K562 (cell line): Measurements from ENCODE around the gene GRB10. TPM values are rescaled to one million over a fixed set of nuclear protein-coding genes. Genes with fewer than 3 reads are reported as not detected.

Source experiments
- ATAC-seq: fragments of 200-7000 bp; cut with Tn5 transposase; 3 replicates; pipeline ENCODE4 v1.9.1; 2020; ENCODE audit warnings: moderate library complexity
- BruUV-seq: library from RNA; stranded (reverse); fragments of 400-500 nt; replicated peaks from 2 replicates; lab custom pipeline; 2021; lab: Mats Ljungman, UMichigan
- CTCF ChIA-PET: fragments of 300-600 bp; formaldehyde crosslinking; extraction: SDS; loops from one replicate; lab custom pipeline; 2021; ENCODE audit warnings: low intra/inter-chr PET ratio; lab: Yijun Ruan, JAX
- POLR2A ChIA-PET: fragments of 300-600, 350-650 bp; sonication (Branson Sonifier 250); formaldehyde crosslinking; extraction: SDS; loops from one replicate; lab custom pipeline; 2021; ENCODE audit warnings: antibody characterized with exemption, inconsistent platforms; lab: Yijun Ruan, JAX
- DNase-seq, 4 experiments: peaks; one replicate each; pipeline versions ENCODE4 v3.0.0 to v3.0.0-alpha.2; 2011 to 2018; ENCODE audit warnings: low spot score in 3 of 4, mixed read lengths in 3 of 4; ENCODE audit errors: extremely low read depth in 1 of 4
- FAIRE-seq: peaks from 2 replicates; lab custom pipeline; 2011; peaks lifted over from hg19 to GRCh38; lab: Jason Lieb, UNC
- H2AFZ ChIP-seq: 2 replicates; pipeline ENCODE4 v1.6.0; 2011; ENCODE audit warnings: low read depth, low read length, control low read depth, inconsistent platforms
- H3K27ac ChIP-seq: fragments of 200-600 bp; 3 replicates; pipeline ENCODE4 v1.8.0; 2011; ENCODE audit warnings: low read depth, mild to moderate bottlenecking, control low read depth, inconsistent platforms, low read length, moderate library complexity, mixed read lengths; ENCODE audit errors: extremely low read depth
- H3K27me3 ChIP-seq, 2 experiments: fragments of 300-600 bp in 1 of 2; 2 replicates in 1 of 2; 3 replicates in 1 of 2; pipeline versions ENCODE4 v1.6.0 to v1.8.0; 2011; ENCODE audit warnings: inconsistent platforms in 2 of 2, low read length in 2 of 2, mild to moderate bottlenecking in 1 of 2, mixed read lengths in 1 of 2, moderate library complexity in 1 of 2; ENCODE audit not compliant: control insufficient read depth in 2 of 2, insufficient read depth in 2 of 2
- H3K36me3 ChIP-seq: fragments of 300-600 bp; 3 replicates; pipeline ENCODE4 v1.8.0; 2011; ENCODE audit warnings: mild to moderate bottlenecking, low read length, inconsistent platforms; ENCODE audit not compliant: control insufficient read depth, insufficient read depth
- H3K4me1 ChIP-seq, 2 experiments: fragments of 200-600 bp in 1 of 2; replicated peaks in 1 of 2; 2 replicates in 1 of 2; 3 replicates in 1 of 2; pipeline versions ENCODE4 v1.5.1 to v1.8.0; 2011; ENCODE audit warnings: inconsistent platforms in 2 of 2, low read length in 2 of 2, mild to moderate bottlenecking in 1 of 2, mixed read lengths in 1 of 2, moderate library complexity in 1 of 2; ENCODE audit not compliant: control insufficient read depth in 2 of 2, insufficient read depth in 2 of 2
- H3K4me2 ChIP-seq: 2 replicates; pipeline ENCODE4 v1.6.1; 2011; ENCODE audit warnings: low read length, control low read depth, inconsistent platforms, mixed read lengths; ENCODE audit not compliant: insufficient read depth
- H3K4me3 ChIP-seq: fragments of 200-600 bp; sonication (generic), shearing (Covaris generic); 2 replicates; pipeline ENCODE4 v1.5.1; 2016; ENCODE audit warnings: control low read depth, inconsistent platforms
- H3K79me2 ChIP-seq: fragments of 200-600 bp; 3 replicates; pipeline ENCODE4 v1.8.0; 2011; ENCODE audit warnings: low read length, inconsistent platforms; ENCODE audit not compliant: control insufficient read depth, insufficient read depth
- H3K9ac ChIP-seq, 2 experiments: 2 replicates each; pipeline versions ENCODE4 v1.6.0 to v1.6.1; 2011; ENCODE audit warnings: low read depth in 2 of 2, low read length in 2 of 2, control low read depth in 1 of 2, inconsistent platforms in 1 of 2, mild to moderate bottlenecking in 1 of 2, mixed read lengths in 1 of 2; ENCODE audit not compliant: insufficient read depth in 1 of 2
- H3K9me1 ChIP-seq: one replicate; pipeline ENCODE4 v1.6.0; 2011; ENCODE audit warnings: inconsistent platforms, mild to moderate bottlenecking, low read length, moderate library complexity; ENCODE audit not compliant: control insufficient read depth, insufficient read depth
- H3K9me3 ChIP-seq: replicated peaks from 2 replicates; pipeline ENCODE4 v1.5.1; 2011; ENCODE audit warnings: low read depth, low read length, inconsistent platforms; ENCODE audit not compliant: control insufficient read depth, insufficient read depth
- H4K20me1 ChIP-seq: replicated peaks from 2 replicates; pipeline ENCODE4 v1.6.1; 2011; ENCODE audit warnings: low read length, inconsistent platforms, mixed read lengths; ENCODE audit not compliant: control insufficient read depth, insufficient read depth
- BHLHE40 ChIP-seq: IDR thresholded peaks from 2 replicates; pipeline ENCODE4 v1.6.1; 2011; ENCODE audit warnings: low read length, improper control_type of control experiment
- CBFA2T3 ChIP-seq: fragments of 450-650 bp; IDR thresholded peaks from 2 replicates; pipeline ENCODE4 v1.6.1; 2017
- CC2D1A ChIP-seq: fragments of 450-650 bp; IDR thresholded peaks from 2 replicates; pipeline ENCODE4 v1.6.1; 2017; ENCODE audit warnings: mild to moderate bottlenecking
- CTBP1 ChIP-seq: fragments of 450-650 bp; IDR thresholded peaks from 2 replicates; pipeline ENCODE4 v1.6.1; 2016; ENCODE audit warnings: borderline replicate concordance
- ESRRB ChIP-seq: fragments of 250-450 bp; sonication (Bioruptor Pico); IDR thresholded peaks from 2 replicates; pipeline ENCODE4 v1.5.0; 2020; ENCODE audit warnings: mild to moderate bottlenecking, moderate library complexity, borderline replicate concordance
- RCOR1 ChIP-seq, 2 experiments: IDR thresholded peaks; 2 replicates each; pipeline ENCODE4 v1.6.1; 2012; ENCODE audit warnings: low read depth in 2 of 2, low read length in 2 of 2, borderline replicate concordance in 1 of 2, improper control_type of control experiment in 1 of 2
- XRCC3 ChIP-seq: fragments of 450-650 bp; IDR thresholded peaks from 2 replicates; pipeline ENCODE4 v1.6.1; 2017; ENCODE audit warnings: mild to moderate bottlenecking, moderate library complexity
- ZFP1 ChIP-seq: fragments of 450-650 bp; formaldehyde crosslinking; IDR thresholded peaks from 2 replicates; pipeline ENCODE4 v1.4.0; 2020; ENCODE audit warnings: mild to moderate bottlenecking, mixed read lengths
- ZNF12 ChIP-seq: sonication (generic); formaldehyde crosslinking; IDR thresholded peaks from 2 replicates; pipeline ENCODE4 v1.4.0; 2020; ENCODE audit warnings: mild to moderate bottlenecking, missing genetic modification reagents
- ZNF699 ChIP-seq: fragments of 250-450 bp; sonication (Bioruptor Pico); IDR thresholded peaks from 2 replicates; pipeline ENCODE4 v1.8.0; 2021; ENCODE audit warnings: mild to moderate bottlenecking, moderate library complexity; ENCODE audit not compliant: insufficient replicate concordance
- WGBS: fragments of 100-300 bp; shearing (Covaris generic); methylation state at CpG from one replicate; pipeline ENCODE4 v1.1.6; 2016; ENCODE audit warnings: low coverage, mixed read lengths; ENCODE audit not compliant: insufficient coverage; ENCODE audit errors: missing lambda C conversion rate; 5-methylcytosine and 5-hydroxymethylcytosine counted together
- in situ Hi-C: fragments of 300-500 bp; cut with MboI; formaldehyde crosslinking; loops from 4 replicates; pipeline ENCODE4 v1.15.0; 2018; ENCODE audit warnings: inconsistent platforms, mixed read lengths
- intact Hi-C: fragments of 100-400 bp; cut with micrococcal nuclease; formaldehyde crosslinking; loops from 2 replicates; pipeline ENCODE4 v1.14.2; 2022
- polyA plus RNA-seq, 8 experiments: library from polyadenylated mRNA; depleted of rRNA in 4 of 8; stranded (reverse) in 5 of 8; unstranded in 3 of 8; fragments of >200 nt; fragmentation: Nextera tagmentation in 2 of 8; fragmentation: Illumina TruSeq in 1 of 8; extraction: Ambion mirVana in 2 of 8; extraction: Trizol in 1 of 8; gene quantifications; 2 replicates each; pipeline versions ENCODE4 v1.2.1 to v1.2.3, GENCODE V29; 2011 to 2014; ENCODE audit warnings: inconsistent platforms in 1 of 8, missing spikeins in 1 of 8
- total RNA-seq, 7 experiments: library from RNA; depleted of rRNA in 6 of 7; stranded (reverse); fragments of >200 nt in 6 of 7; fragmentation: Illumina TruSeq in 2 of 7; extraction: Trizol in 2 of 7; gene quantifications; 2 replicates each; pipeline versions ENCODE4 v1.2.1 to v1.2.3, GENCODE V29; 2011 to 2021; ENCODE audit warnings: low replicate concordance in 1 of 7
- TF ChIP-seq, protein P1 (sequence below), 2 experiments: fragments of 450-650 bp in 1 of 2; sonication (generic) in 1 of 2; formaldehyde crosslinking in 1 of 2; IDR thresholded peaks in 1 of 2; conservative IDR thresholded peaks in 1 of 2; 2 replicates each; pipeline versions ENCODE4 v1.6.1 to v1.8.1; 2016 to 2023; ENCODE audit warnings: mild to moderate bottlenecking in 2 of 2, moderate library complexity in 2 of 2, inconsistent platforms in 1 of 2, missing genetic modification reagents in 1 of 2
- TF ChIP-seq, protein P2 (sequence below): fragments of 450-650 bp; IDR thresholded peaks from 2 replicates; pipeline ENCODE4 v1.6.1; 2016
- TF ChIP-seq, protein P3 (sequence below): sonication (generic); formaldehyde crosslinking; IDR thresholded peaks from 2 replicates; pipeline ENCODE4 v1.8.0; 2023; ENCODE audit warnings: mild to moderate bottlenecking, missing genetic modification reagents
- TF ChIP-seq, protein P4 (sequence below): fragments of 150-350 bp; conservative IDR thresholded peaks from 2 replicates; pipeline ENCODE4 v1.6.1; 2014; ENCODE audit warnings: low read length

The GRB10 gene
- total and polyA plus RNA-seq, 9 of the 15 experiments (the other 6 are each of a cell fraction or from before 2014, with no cell fraction given) = 8.9 to 88.5 (median 40.7) TPM

DNA sequence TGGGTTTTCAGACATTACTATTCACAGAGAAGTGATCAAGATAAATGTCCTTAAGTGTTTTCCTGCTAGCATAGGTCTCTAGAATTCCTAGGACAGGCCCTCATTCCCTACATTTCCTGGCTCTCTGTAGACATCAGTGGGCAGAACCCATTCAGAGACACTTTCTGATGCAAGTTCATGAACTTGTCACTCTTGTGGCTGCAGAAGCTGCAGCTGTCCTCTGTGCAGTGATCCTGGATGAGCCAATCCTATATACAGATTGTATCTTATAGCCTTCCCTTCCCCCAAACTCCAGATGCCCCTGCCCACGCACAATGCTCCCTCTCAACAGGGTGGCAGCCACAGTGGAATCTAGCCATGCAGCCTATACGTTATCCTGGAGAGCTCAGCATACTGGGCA is 12.6 kb upstream of the GRB10 start:
- WGBS = 25% methylated on average over 1 of the region's 2 CpGs
- TF ChIP-seq ZFP1 (CRISPR knock-in tag) = no peak
- TF ChIP-seq ZNF12 (CRISPR knock-in tag) = no peak
- TF ChIP-seq ZNF699 (CRISPR knock-in tag) = no peak
- TF ChIP-seq, protein P1, sequence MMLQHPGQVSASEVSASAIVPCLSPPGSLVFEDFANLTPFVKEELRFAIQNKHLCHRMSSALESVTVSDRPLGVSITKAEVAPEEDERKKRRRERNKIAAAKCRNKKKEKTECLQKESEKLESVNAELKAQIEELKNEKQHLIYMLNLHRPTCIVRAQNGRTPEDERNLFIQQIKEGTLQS (IDR thresholded peaks at IDR 0.05) = peak; percentile 17; the same call in 1 of the 2 replicates
- TF ChIP-seq, protein P1 (CRISPR knock-in tag; conservative IDR thresholded peaks at IDR 0.05) = no peak
- TF ChIP-seq BHLHE40 = no peak
- no peak for TF ChIP-seq ESRRB (CRISPR knock-in tag)
- TF ChIP-seq CC2D1A = no peak
- TF ChIP-seq, protein P2, sequence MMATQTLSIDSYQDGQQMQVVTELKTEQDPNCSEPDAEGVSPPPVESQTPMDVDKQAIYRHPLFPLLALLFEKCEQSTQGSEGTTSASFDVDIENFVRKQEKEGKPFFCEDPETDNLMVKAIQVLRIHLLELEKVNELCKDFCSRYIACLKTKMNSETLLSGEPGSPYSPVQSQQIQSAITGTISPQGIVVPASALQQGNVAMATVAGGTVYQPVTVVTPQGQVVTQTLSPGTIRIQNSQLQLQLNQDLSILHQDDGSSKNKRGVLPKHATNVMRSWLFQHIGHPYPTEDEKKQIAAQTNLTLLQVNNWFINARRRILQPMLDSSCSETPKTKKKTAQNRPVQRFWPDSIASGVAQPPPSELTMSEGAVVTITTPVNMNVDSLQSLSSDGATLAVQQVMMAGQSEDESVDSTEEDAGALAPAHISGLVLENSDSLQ = 0 out of 2 replicates have a peak, but pooled peaks have one; percentile 9
- TF ChIP-seq, protein P3, sequence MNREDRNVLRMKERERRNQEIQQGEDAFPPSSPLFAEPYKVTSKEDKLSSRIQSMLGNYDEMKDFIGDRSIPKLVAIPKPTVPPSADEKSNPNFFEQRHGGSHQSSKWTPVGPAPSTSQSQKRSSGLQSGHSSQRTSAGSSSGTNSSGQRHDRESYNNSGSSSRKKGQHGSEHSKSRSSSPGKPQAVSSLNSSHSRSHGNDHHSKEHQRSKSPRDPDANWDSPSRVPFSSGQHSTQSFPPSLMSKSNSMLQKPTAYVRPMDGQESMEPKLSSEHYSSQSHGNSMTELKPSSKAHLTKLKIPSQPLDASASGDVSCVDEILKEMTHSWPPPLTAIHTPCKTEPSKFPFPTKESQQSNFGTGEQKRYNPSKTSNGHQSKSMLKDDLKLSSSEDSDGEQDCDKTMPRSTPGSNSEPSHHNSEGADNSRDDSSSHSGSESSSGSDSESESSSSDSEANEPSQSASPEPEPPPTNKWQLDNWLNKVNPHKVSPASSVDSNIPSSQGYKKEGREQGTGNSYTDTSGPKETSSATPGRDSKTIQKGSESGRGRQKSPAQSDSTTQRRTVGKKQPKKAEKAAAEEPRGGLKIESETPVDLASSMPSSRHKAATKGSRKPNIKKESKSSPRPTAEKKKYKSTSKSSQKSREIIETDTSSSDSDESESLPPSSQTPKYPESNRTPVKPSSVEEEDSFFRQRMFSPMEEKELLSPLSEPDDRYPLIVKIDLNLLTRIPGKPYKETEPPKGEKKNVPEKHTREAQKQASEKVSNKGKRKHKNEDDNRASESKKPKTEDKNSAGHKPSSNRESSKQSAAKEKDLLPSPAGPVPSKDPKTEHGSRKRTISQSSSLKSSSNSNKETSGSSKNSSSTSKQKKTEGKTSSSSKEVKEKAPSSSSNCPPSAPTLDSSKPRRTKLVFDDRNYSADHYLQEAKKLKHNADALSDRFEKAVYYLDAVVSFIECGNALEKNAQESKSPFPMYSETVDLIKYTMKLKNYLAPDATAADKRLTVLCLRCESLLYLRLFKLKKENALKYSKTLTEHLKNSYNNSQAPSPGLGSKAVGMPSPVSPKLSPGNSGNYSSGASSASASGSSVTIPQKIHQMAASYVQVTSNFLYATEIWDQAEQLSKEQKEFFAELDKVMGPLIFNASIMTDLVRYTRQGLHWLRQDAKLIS (CRISPR knock-in tag) = no peak
- peak; percentile 37; the same call in 1 of the 2 replicates for TF ChIP-seq CBFA2T3
- TF ChIP-seq CTBP1 = no peak
- no peak for TF ChIP-seq XRCC3
- 0 out of 4 replicates have a peak, but pooled peaks of 1 of the 2 experiments have one; percentile 17 for TF ChIP-seq RCOR1 (IDR thresholded peaks at IDR 0.05; ENCODE audit: borderline replicate concordance in 1 of 2, low read depth in 2 of 2, low read length in 2 of 2)
- TF ChIP-seq, protein P4, sequence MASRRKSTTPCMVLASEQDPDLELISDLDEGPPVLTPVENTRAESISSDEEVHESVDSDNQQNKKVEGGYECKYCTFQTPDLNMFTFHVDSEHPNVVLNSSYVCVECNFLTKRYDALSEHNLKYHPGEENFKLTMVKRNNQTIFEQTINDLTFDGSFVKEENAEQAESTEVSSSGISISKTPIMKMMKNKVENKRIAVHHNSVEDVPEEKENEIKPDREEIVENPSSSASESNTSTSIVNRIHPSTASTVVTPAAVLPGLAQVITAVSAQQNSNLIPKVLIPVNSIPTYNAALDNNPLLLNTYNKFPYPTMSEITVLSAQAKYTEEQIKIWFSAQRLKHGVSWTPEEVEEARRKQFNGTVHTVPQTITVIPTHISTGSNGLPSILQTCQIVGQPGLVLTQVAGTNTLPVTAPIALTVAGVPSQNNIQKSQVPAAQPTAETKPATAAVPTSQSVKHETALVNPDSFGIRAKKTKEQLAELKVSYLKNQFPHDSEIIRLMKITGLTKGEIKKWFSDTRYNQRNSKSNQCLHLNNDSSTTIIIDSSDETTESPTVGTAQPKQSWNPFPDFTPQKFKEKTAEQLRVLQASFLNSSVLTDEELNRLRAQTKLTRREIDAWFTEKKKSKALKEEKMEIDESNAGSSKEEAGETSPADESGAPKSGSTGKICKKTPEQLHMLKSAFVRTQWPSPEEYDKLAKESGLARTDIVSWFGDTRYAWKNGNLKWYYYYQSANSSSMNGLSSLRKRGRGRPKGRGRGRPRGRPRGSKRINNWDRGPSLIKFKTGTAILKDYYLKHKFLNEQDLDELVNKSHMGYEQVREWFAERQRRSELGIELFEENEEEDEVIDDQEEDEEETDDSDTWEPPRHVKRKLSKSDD = no peak

More for the DNA sequence above, 12.6 kb upstream of the GRB10 start:
- Histone ChIP-seq H3K79me2 (peaks cover 25% of the 10 kb centered on the region), H3K9me1 (no peaks in the 10 kb centered on the region), H3K27ac (no peak overlapping the region), H2AFZ (no peak overlapping the region), H3K4me3 (no peak overlapping the region), H3K4me2 (no peak overlapping the region), H3K27me3 (peaks cover 8 to 11% of the 10 kb centered on the region in 2 experiments; a peak in 3 of 5 replicates), H3K4me1 (peaks cover 14 to 22% of the 10 kb centered on the region in 2 experiments; a peak in 4 of 5 replicates), H3K9me3 (no peaks in the 10 kb centered on the region), H3K9ac (no peak overlapping the region; a peak in 1 of 4 replicates), H4K20me1 (no peaks in the 10 kb centered on the region; the same call in 1 of the 2 replicates), H3K36me3 (peaks cover 5% of the 10 kb centered on the region; the same call in 1 of the 3 replicates)
- FAIRE-seq (no peak), ATAC-seq (no peak), DNase-seq (peak in 1 of 4 experiments; percentile 18)
- CTCF ChIA-PET = no interaction called here
- POLR2A ChIA-PET = interaction anchor here (0.6 kb wide), 1 partner anchor 1041 kb away, joined by 3 read pairs; no protein-coding TSS in a partner anchor
- in situ Hi-C loops (no loop called here), intact Hi-C loops (no loop called here)
- BruUV-seq = no TSS peak
